HG03342 (cell line): ENCODE measurements around the gene ENO2.

Experiments
- ATAC-seq: cut with Tn5 transposase; IDR thresholded peaks from one replicate; pipeline ENCODE4 v1.9.1; 2021; ENCODE audit warnings: mild to moderate bottlenecking, moderate library complexity; ENCODE audit not compliant: unreplicated experiment

ENO2 gene

DNA sequence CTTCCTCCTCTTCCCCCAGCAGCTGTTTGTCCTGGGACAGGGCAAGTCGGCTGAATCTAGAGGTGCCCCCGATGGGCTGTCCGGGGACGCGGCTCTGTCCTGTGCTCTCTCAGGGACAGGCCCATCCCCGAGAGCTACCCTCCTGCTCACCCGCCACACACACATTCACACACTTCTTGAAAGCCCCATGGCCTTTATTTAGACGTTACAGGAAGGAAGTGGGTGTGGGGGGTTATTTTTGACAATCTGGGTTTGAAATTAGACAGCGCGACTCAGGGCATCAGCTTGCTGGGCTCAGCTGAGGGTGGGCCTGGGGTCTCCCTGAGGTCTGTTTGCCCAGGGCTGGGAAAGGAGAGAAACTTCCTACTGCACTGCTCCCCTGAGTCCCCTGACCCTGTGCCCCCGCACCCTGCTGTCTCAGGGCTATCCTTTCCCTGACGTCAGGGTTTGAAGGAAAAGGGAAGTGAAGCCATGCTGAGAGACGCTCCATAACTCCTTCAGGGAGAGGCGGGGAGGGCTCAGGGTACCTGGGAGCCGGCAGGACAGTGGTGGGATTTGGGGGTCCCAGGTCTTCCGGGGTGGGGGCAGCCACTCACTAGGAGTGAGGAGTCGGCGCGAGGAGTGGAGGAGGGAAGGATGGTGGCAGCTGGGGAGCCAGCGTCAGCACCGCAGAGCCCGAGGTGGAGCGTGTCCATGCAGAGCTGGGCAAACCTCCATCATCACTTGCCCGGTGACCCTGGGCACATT lies 44.9 kb downstream of the ENO2 start:
- peak; percentile 59 for ATAC-seq

DNA sequence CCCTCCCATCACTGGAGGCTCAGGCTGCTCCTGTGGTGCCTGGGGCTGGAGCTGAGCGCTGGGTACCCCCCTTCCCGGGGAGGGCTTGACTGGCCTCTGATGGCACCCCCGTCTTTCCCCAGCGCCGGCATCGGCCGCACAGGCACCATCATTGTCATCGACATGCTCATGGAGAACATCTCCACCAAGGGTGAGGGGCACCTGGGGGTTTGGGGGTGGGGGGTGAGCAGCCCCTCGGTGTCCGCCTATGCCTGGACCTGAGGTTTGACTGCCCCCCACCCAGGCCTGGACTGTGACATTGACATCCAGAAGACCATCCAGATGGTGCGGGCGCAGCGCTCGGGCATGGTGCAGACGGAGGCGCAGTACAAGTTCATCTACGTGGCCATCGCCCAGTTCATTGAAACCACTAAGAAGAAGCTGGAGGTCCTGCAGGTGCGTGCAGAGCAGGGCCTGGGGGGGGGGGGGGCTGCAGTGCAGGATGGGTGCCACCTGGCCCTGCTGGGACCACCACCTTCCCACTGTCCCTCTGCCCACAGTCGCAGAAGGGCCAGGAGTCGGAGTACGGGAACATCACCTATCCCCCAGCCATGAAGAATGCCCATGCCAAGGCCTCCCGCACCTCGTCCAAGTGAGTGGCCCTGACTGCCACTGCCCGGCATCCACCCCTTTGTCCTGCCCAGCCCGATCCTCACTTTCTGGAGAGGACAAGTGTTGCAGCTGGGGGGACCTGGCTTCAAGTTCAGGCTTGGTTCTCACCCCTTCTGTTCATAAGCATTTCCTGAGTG lies 45.6 kb downstream of the ENO2 start:
- ATAC-seq, result no peak

DNA sequence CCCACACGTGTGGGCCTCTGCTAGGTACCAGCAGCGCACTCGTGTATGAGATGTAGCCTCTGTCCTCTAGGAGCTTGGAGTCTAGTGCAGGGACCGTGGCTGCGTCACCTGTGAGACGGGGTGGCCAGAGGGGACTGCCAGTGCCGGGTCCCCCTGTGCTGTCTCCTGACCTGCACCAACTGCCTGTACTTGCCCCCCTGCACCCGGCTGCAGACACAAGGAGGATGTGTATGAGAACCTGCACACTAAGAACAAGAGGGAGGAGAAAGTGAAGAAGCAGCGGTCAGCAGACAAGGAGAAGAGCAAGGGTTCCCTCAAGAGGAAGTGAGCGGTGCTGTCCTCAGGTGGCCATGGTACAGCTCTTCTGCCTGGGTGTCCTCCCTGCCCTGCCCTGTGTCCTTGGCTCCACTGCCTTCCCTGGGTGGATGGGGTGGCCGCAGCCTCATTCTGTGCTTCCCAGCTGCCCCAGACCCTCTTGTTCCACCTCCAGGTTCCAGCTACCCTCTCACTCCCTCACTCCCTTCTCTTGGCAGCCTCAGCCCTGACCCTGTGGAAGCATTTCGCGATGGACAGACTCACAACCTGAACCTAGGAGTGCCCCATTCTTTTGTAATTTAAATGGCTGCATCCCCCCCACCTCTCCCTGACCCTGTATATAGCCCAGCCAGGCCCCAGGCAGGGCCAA lies 46.4 kb downstream of the ENO2 start:
- no peak for ATAC-seq

DNA sequence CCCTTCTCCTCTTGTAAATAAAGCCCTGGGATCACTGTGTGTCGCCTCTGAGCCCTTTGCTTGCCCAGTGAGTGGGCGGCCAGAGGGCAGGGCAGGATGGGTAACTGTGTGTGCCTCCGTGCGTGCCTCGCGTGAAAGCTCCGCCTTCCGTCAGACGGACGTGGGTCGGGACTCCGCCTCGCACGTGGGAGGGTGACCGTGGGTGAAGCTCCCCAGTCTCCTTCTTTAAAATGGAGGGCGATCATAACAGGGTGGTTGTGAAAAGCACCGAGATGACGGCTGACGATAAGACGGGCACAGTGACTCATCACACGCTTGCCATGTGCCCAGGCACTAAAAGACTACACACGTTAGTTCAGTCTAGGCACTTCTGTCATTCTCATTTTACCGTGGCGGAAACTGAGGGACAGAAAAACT lies 46.9 kb downstream of the ENO2 start:
- ATAC-seq, result no peak

DNA sequence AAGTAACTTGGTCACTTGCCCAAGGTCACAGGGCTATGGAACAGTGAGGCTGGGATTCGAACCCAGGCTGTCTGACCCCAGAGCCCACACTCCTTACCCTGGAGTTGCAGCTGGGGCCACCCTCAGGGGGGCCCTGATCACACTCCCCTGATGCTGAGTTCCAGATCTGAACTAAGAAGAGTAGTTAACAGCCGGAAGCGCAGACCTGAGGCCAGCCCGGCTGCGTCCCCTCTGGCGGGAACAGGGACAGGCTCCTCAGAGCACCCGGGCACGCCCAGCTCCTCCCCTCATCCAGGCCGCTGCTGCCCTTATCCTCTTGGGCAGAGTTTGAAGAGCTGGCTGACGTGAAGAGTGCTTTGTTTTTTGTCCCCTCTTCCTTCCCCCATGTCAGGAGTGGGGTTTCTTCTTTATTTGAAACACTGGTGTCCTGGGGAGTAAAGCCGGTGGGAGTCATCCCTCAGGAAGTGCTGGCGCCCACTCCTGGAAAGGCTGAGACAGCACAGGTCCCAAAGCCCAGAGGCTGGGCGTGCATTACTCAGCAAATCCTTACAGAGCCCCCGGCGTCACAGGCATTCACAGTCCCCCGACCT lies 47.4 kb downstream of the ENO2 start:
- ATAC-seq, result no peak

DNA sequence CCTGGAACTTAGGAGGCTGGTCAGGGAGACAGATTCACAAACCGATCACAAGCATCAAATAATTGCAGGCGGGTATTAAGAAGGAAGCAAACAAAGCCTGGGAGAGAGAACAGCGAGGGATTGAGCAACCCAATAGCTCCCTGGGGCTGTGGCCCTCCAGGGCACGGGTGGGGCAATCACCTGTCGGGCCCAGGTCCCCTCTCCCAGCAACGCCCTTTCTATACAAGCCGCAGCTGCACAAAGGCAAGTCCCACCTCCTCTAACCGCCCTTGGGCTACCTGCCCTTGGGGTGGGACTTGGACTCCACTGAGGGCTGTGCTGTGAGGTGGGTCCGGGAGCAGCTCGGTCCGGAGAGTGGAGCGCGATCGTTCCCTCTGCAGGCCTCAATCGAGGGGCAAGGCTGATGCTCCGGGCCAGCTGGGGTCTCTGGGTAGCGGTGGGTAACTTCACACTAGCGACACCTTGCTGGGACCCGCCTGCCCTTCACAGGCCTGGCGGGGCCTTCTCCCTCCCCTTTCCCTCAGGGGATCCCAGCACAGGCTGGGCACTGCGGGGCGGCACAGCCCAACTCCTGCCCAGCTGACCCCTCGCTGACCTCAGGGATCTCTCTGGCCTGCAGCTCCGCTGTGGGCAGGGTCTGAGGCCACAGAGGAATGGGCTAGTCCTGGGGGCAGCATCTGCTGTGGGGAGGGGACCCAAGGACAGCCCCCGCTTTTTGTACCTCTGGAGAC lies 48.1 kb downstream of the ENO2 start:
- ATAC-seq, result no peak

DNA sequence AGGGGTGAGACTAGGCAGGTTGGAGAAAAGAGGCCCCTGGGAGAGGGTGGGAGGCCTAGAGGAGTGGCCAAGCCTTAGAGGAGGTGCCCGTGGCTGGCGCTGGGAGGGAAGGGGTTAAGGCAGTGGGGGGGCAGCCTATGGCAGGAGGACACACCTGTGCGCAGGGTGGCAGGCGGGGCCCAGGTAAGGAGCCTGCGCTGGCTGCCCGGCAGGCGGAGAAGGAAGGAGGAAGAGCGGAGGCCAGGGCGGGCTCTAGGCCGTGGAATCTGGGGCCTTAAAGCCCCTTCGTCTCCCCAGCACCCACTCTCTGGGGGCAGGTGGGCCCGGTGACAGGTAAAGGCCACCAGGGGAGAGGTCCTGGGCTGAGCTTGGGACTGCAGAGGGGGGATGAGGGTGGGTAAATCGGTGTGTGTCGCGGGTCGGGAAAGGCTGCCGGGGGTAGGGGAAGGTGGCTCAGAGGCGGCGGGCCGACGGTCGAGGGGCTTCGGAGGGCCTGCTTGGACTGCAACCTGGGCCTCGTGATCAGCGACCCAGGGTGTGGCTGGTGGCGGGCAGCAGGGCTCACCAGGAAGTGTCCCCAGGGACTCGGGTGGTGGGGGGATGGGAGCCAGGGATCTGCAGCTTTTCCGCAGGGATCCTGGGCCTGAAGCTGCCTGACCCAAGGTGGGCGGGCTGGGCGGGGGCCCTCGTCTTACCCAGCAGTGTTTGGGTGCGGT lies 48.8 kb downstream of the ENO2 start:
- ATAC-seq, result no peak

DNA sequence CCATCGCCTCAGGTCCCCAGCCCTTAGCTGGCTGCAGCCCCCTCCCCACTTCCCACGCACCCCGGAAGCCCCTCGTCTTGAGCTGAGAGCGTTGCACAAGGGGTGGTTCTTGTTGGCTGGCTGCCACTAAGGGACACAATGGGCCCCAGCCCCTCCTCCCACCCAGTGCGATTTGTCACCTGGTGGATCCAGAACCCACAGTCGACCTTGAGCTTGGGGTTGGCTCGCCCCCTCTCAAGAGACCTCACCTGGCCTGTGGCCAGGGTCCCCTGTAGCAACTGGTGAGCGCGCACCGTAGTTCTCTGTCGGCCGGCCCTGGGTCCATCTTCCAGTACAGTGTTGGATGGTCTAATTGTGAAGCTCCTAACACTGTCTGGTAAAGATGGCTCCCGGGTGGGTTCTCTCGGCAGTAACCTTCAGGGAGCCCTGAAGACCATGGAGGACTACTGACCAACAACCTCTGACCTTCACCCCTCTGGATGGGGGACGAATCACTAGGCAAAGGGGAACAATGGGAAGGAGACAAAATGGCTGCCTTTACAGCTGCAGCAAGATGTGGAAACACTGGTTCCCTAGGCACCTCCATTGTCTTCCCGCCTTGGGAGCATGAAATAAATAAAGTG lies 49.5 kb downstream of the ENO2 start:
- no peak for ATAC-seq

DNA sequence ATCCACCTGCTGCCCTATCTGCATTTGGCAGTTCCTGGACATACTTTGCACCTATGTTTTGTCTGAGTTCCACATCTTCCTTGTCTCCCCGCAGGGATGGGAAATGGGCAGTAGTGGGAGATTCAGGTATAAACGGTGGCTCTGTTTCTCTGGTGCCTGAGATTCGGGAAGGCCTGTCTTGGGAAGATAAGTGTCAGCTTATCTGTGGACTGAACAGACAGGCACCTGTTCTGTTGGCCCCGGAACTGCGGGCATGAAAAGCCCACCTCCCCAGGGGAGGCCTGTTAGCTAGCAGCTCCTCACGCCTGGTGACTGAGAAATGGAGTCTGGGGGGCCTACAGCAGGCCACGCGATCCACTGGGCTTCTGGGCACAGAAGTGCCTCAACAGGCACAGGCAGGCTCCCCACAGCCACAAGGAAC lies 50.2 kb downstream of the ENO2 start:
- no peak for ATAC-seq

DNA sequence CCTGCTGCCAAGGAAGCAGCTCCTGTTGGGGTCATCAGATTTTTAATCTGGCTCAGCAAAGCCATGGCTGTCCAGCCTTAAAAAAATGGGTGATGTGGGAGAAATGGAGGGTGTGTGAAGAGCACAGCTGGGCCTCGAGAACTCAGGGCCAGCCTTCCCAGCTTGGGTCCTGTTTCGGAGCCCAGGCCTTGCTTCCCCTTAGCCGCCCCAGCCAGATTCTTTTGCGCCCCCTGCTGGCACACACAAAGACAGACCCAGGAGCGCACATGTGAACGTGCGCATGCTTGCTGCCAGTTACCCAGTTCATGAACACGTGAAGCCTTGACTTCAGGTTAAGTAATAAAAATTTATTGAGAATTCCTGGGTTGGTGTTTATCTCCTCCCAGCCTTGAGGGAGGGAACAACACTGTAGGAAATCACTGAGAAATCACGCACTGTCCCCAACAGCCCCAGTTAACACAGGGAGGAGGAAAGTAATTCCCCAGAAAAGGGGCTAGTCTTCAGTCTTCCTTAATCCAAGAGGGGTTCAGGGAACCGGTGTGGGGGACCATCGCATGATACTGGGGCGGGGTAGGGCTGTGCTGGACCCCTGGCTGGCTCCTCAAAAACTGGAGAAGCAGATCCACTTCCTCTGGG lies 50.8 kb downstream of the ENO2 start:
- ATAC-seq, result peak; percentile 44

DNA sequence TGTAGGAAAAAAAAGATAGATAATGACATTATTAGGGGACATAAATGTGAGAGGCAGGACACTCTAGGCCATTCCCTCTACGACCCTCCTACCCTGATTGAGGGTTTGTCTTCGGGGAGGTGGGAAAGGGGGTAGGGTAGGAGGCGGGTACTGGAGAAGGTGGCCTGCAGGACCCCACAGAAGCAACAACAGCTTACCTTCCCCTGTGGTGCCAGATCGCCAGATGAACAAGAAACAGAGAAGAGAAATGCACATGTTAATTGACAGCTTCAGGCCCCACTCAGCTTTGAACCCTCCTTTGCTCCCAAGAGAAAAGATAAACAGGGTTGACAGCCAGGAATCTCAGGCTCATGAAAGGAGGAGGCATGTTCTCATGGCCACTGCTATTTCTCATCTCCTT lies 51.3 kb downstream of the ENO2 start:
- ATAC-seq, result no peak

DNA sequence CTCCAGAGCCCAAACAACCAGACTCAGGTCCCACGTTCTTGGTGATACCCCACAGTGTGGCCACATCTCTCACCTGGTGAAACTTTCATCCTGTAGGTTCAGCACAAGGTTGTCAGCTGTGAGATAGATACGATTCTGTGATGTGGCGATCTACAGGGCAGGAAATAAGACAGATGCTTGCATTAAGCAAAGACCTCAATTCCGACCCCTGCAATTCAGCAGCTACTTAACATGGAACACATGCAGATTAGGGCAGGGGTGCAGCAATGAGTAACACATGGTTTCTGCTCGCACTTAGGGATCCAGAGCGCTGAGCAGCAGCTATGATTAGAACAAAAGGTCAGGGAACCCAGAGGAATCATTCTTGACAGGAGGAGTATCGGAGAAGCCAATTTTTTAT lies 52.0 kb downstream of the ENO2 start:
- no peak for ATAC-seq

DNA sequence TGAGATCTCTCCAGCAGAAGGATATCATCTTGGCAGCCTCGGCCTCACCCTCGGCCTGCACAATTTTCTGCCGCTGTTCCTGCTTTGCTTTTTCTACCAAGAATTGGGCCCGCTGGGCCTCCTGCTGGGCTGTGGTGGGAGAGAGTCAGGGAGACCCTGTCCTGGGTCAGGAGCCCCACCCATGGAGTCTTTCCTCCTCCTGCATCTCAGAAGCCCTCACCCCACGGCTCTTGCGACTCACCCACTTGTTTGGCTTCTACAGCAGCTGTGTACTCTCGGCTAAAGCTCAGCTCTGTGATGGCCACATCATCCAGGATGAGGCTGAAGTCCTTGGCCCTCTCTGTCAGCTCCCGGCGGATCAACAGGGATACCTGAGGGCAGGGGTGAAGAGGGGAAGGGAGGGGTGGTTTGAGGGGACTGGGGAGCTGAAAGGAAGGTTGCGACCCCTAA lies 53.3 kb downstream of the ENO2 start:
- ATAC-seq, result no peak

DNA sequence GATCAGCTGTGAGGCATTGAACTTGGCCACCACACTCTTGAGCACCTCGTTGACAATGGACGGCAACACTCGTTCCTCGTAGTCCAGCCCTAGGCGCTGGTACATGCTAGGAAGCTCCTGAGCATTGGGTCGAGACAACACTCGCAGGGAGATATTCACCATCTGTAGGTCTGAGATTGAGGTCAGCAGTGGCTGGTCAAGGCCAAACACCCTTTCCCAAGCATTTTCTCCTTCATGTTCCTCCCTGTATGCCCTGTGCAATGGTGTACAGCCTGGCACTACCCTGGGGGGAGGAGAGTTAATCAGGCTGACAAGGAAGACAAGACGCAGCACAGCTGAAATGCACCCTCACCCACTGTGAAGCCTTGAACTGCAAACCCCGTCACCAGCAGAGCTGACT lies 54.0 kb downstream of the ENO2 start:
- no peak for ATAC-seq

DNA sequence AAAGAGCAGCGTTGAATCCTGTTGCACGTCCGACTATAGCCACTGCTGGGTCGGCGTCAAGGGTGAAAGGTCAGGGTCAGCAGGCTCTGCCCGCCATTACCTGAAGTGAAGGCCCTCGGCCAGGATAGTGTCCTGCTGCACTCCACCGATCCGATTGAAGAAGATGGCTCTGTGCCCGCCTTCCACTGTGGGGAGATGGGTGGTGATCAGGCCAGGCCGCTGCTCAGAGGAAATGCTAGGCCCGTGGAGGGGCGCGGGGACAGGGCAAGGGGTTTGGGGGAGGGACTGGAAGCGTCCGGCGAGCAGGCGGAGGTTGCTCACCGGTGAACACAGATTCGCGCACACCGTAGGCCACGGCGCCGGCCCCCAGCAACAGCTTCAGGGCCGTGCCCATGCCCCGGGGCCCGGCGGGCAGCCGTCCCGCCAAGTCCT lies 55.7 kb downstream of the ENO2 start:
- no peak for ATAC-seq
